ENCODE data around the gene CKAP2L.

DNA sequence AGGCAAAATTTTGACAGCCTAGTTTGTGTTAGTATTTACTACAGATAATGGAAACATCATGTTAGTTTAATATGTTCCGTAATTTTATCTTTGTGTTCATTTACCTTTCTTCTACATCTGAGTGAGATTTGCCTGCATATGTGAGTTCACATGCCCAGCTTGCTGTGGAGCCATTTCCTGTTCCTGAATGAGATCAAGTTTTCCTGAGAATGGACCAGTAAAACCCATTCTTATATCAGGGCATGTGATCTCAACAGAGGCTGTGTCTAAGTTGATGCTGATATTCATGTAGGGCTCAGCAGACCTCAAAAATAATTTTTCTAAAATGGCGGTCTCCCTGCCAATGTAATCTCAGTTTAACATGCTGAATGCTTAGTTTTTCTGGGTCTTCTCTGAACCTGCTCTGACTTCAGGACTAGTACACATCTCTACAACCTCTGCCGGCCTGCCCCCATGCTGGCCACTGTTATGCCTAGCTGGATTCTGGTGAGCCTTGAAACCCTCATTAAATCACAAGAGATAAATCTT, 18.8 kb upstream of the CKAP2L start:
- TF ChIP-seq HDGF (IDR thresholded peaks at IDR 0.05; ENCODE audit: borderline replicate concordance) (no peak), BHLHE40 (IDR thresholded peaks at IDR 0.05; ENCODE audit: borderline replicate concordance) (no peak), FOXM1 (IDR thresholded peaks at IDR 0.05; ENCODE audit: borderline replicate concordance) (no peak), NFRKB (IDR thresholded peaks at IDR 0.05) (no peak), TARDBP (IDR thresholded peaks at IDR 0.05) (no peak), CTBP1 (IDR thresholded peaks at IDR 0.05; ENCODE audit: borderline replicate concordance) (no peak), LEF1 (IDR thresholded peaks at IDR 0.05; ENCODE audit: borderline replicate concordance) (no peak), ELF4 (IDR thresholded peaks at IDR 0.05) (no peak)
- TF ChIP-seq, protein P1, sequence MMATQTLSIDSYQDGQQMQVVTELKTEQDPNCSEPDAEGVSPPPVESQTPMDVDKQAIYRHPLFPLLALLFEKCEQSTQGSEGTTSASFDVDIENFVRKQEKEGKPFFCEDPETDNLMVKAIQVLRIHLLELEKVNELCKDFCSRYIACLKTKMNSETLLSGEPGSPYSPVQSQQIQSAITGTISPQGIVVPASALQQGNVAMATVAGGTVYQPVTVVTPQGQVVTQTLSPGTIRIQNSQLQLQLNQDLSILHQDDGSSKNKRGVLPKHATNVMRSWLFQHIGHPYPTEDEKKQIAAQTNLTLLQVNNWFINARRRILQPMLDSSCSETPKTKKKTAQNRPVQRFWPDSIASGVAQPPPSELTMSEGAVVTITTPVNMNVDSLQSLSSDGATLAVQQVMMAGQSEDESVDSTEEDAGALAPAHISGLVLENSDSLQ (IDR thresholded peaks at IDR 0.05) = no peak
